GM18951 (cell line): ENCODE data around the gene VSTM4.

ENCODE experiments used
- POLR2A ChIP-seq: IDR thresholded peaks from 4 replicates; pipeline ENCODE4 v1.6.1; 2011; ENCODE audit warnings: mild to moderate bottlenecking; ENCODE audit not compliant: insufficient read length, insufficient read depth; ENCODE audit errors: extremely low read depth
- in situ Hi-C: fragments of 300-500 bp; cut with MboI; formaldehyde crosslinking; loops from one replicate; pipeline ENCODE4 v1.12.0; 2022; ENCODE audit warnings: low sequenced_read_pairs, mixed read lengths, inconsistent platforms; ENCODE audit not compliant: unreplicated experiment

Gene VSTM4

GRCh38 chr10:49086889-49087288 is 28.4 kb downstream of the VSTM4 start:
- in situ Hi-C loops = no loop called here
- TF ChIP-seq POLR2A = no peak

GRCh38 chr10:49083261-49083660 is 32.1 kb downstream of the VSTM4 start:
- TF ChIP-seq POLR2A = no peak
- in situ Hi-C loops = no loop called here

GRCh38 chr10:49082766-49083165 is 32.6 kb downstream of the VSTM4 start:
- TF ChIP-seq POLR2A = no peak
- in situ Hi-C loops = no loop called here

GRCh38 chr10:49081547-49082275 is 33.6 kb downstream of the VSTM4 start:
- in situ Hi-C loops = no loop called here
- no peak for TF ChIP-seq POLR2A

GRCh38 chr10:49080965-49081364 is 34.4 kb downstream of the VSTM4 start:
- no peak for TF ChIP-seq POLR2A
- in situ Hi-C loops = no loop called here

GRCh38 chr10:49080071-49080470 is 35.3 kb downstream of the VSTM4 start:
- TF ChIP-seq POLR2A = no peak
- in situ Hi-C loops = no loop called here

- no peak for TF ChIP-seq POLR2A
- in situ Hi-C loops = no loop called here
These were observed 35.8 kb downstream of the VSTM4 start for GRCh38 chr10:49079499-49079898.

- in situ Hi-C loops = no loop called here
- TF ChIP-seq POLR2A = no peak
These were observed 36.2 kb downstream of the VSTM4 start for GRCh38 chr10:49079072-49079471.

GRCh38 chr10:49078433-49078832 is 36.9 kb downstream of the VSTM4 start:
- in situ Hi-C loops = no loop called here
- no peak for TF ChIP-seq POLR2A

GRCh38 chr10:49076741-49077521 is 38.4 kb downstream of the VSTM4 start:
- TF ChIP-seq POLR2A = no peak
- in situ Hi-C loops = no loop called here

GRCh38 chr10:49076319-49076718 is 39.0 kb downstream of the VSTM4 start:
- no peak for TF ChIP-seq POLR2A
- in situ Hi-C loops = no loop called here

GRCh38 chr10:49075743-49076142 is 39.6 kb downstream of the VSTM4 start:
- in situ Hi-C loops = no loop called here
- no peak for TF ChIP-seq POLR2A

GRCh38 chr10:49074836-49075682 is 40.3 kb downstream of the VSTM4 start:
- in situ Hi-C loops = no loop called here
- TF ChIP-seq POLR2A = no peak
